ENCODE measurements around the gene FAM222A. TPM values are rescaled to one million over a fixed set of nuclear protein-coding genes. Genes with fewer than 3 reads are reported as not detected.

Gene FAM222A
- total RNA-seq, 1 donor from 2014 or later: 6.2 TPM

GRCh38 chr12:109804820-109805761, 91.5 kb downstream of the FAM222A start:
- ATAC-seq: peak; percentile 92
- intact Hi-C loops (cut with DNase I): no loop called here

GRCh38 chr12:109807954-109808643, 94.5 kb downstream of the FAM222A start:
- TF ChIP-seq CTCF (IDR thresholded peaks at IDR 0.05): no peak

More at GRCh38 chr12:109804820-109805761, 91.5 kb downstream of the FAM222A start:
- H3K9me3 ChIP-seq: no peaks in the 10 kb centered on the region
- no peaks in the 10 kb centered on the region for H3K4me1 ChIP-seq
- peak; percentile 98 for TF ChIP-seq CTCF (IDR thresholded peaks at IDR 0.05)
- no peak overlapping the region for H3K4me3 ChIP-seq
- peak; percentile 82 for DNase-seq
- H3K36me3 ChIP-seq: no peaks in the 10 kb centered on the region
- no peak overlapping the region for H3K27ac ChIP-seq
- no peaks in the 10 kb centered on the region for H3K27me3 ChIP-seq

GRCh38 chr12:109808876-109809646, 95.4 kb downstream of the FAM222A start:
- Histone ChIP-seq H3K9me3 (no peaks in the 10 kb centered on the region), H3K36me3 (no peaks in the 10 kb centered on the region), H3K27ac (no peak overlapping the region), H3K4me3 (no peak overlapping the region), H3K4me1 (no peaks in the 10 kb centered on the region), H3K27me3 (no peaks in the 10 kb centered on the region)
- intact Hi-C loops (cut with DNase I): no loop called here
- ATAC-seq (no peak), DNase-seq (no peak)
- no peak for TF ChIP-seq CTCF (IDR thresholded peaks at IDR 0.05)

More at GRCh38 chr12:109807954-109808643, 94.5 kb downstream of the FAM222A start:
- Histone ChIP-seq H3K27ac (no peak overlapping the region), H3K4me1 (no peaks in the 10 kb centered on the region), H3K27me3 (no peaks in the 10 kb centered on the region), H3K4me3 (no peak overlapping the region), H3K36me3 (no peaks in the 10 kb centered on the region), H3K9me3 (no peaks in the 10 kb centered on the region)
- intact Hi-C loops (cut with DNase I): no loop called here
- ATAC-seq (no peak), DNase-seq (no peak)

- TF ChIP-seq CTCF (IDR thresholded peaks at IDR 0.05): no peak
- Histone ChIP-seq H3K36me3 (no peaks in the 10 kb centered on the region), H3K27me3 (no peaks in the 10 kb centered on the region), H3K9me3 (no peaks in the 10 kb centered on the region), H3K27ac (no peak overlapping the region), H3K4me3 (no peak overlapping the region), H3K4me1 (no peaks in the 10 kb centered on the region)
- ATAC-seq: no peak
- DNase-seq: no peak
- intact Hi-C loops (cut with DNase I): no loop called here
Observed at GRCh38 chr12:109810954-109811623, 97.5 kb downstream of the FAM222A start.

- H3K27me3 ChIP-seq: no peaks in the 10 kb centered on the region
- intact Hi-C loops (cut with DNase I): no loop called here
- no peaks in the 10 kb centered on the region for H3K9me3 ChIP-seq
- ATAC-seq: no peak
- DNase-seq: no peak
- H3K4me3 ChIP-seq: no peak overlapping the region
- no peaks in the 10 kb centered on the region for H3K4me1 ChIP-seq
- no peak overlapping the region for H3K27ac ChIP-seq
- no peaks in the 10 kb centered on the region for H3K36me3 ChIP-seq
- no peak for TF ChIP-seq CTCF (IDR thresholded peaks at IDR 0.05)
Observed at GRCh38 chr12:109811624-109811995, 98.0 kb downstream of the FAM222A start.
